Right lobe of liver (tissue), 6 donors: ENCODE measurements around the gene RASSF4. TPM values are rescaled to one million over a fixed set of nuclear protein-coding genes. Genes with fewer than 3 reads are reported as not detected.

Experiments used
- ATAC-seq, 4 donors: fragments of 200-7000 bp; cut with Tn5 transposase; one replicate each; pipeline ENCODE4 v1.9.1; 2020; ENCODE audit warnings: mild to moderate bottlenecking in 4 of 4, moderate library complexity in 4 of 4
- DNase-seq, 3 donors: peaks; one replicate each; pipeline ENCODE4 v3.0.0-alpha.2; 2020
- H3K27ac ChIP-seq, 3 donors: fragments of 200-600 bp; one replicate each; pipeline ENCODE4 v1.8.0; 2022
- H3K27me3 ChIP-seq, 2 donors: fragments of 200-600 bp; one replicate each; pipeline ENCODE4 v1.8.0; 2022
- H3K36me3 ChIP-seq, 4 donors: fragments of 200-600 bp; sonication (generic) in 1 of 4; one replicate each; pipeline versions ENCODE4 v1.5.1 to v1.8.0; 2017 to 2022; ENCODE audit warnings: control low read depth in 1 of 4
- H3K4me1 ChIP-seq, 4 donors: fragments of 200-600 bp; sonication (generic) in 1 of 4; one replicate each; pipeline versions ENCODE4 v1.5.1 to v1.8.0; 2017 to 2022; ENCODE audit warnings: control low read depth in 1 of 4
- H3K4me3 ChIP-seq, 3 donors: fragments of 200-600 bp; one replicate each; pipeline ENCODE4 v1.8.0; 2022
- H3K9me3 ChIP-seq, 4 donors: fragments of 200-600 bp; sonication (generic) in 1 of 4; one replicate each; pipeline versions ENCODE4 v1.5.1 to v1.8.0; 2017 to 2022; ENCODE audit warnings: control low read depth in 1 of 4
- POLR2A ChIP-seq: fragments of 450-650 bp; IDR thresholded peaks from one replicate; pipeline ENCODE4 v1.6.1; 2017; ENCODE audit warnings: antibody characterized with exemption, mild to moderate bottlenecking
- WGBS: methylation state at CpG from one replicate; pipeline ENCODE4 v1.1.6; 2018; ENCODE audit warnings: low coverage, low lambda C conversion rate; ENCODE audit not compliant: insufficient coverage; ENCODE audit errors: missing lambda C conversion rate; 5-methylcytosine and 5-hydroxymethylcytosine counted together
- intact Hi-C, 2 donors: fragments of 100-400 bp; cut with DNase I; formaldehyde crosslinking; loops; one replicate each; pipeline versions ENCODE4 v1.11.2 to v1.14.1; 2022
- total RNA-seq, 6 experiments: library from RNA; depleted of rRNA in 2 of 6; stranded (reverse); fragments of >200 nt in 2 of 6; fragmentation: NEBNext Ultra II Directional in 3 of 6; extraction: Animal tissue kit (Norgen Biotek cat#: 25700) in 3 of 6; gene quantifications; one replicate each; pipeline versions ENCODE4 v1.1.0 to v1.2.4, GENCODE V29; 2016 to 2023
- TF ChIP-seq, protein P1 (sequence below), 4 donors: fragments of 200-600 bp in 3 of 4; fragments of 450-650 bp in 1 of 4; IDR thresholded peaks; one replicate each; pipeline versions ENCODE4 v1.5.1 to v1.8.0; 2016 to 2022; ENCODE audit warnings: antibody characterized with exemption in 4 of 4, mild to moderate bottlenecking in 2 of 4
- donor health status: DM: no; HTN: yes; CAD: no.
- donor health status: DM: no; HTN: no; CAD: no.
- donor health status: DM: no; HTN: no; CAD: no.
- donor health status: DM: no; HTN: yes; CAD: no.
- donor health status: DM: no; HTN: yes; CAD: no.

Gene RASSF4
- total RNA-seq, 6 experiments from 2014 or later = 13.6 to 28.5 (median 19.6) TPM

DNA sequence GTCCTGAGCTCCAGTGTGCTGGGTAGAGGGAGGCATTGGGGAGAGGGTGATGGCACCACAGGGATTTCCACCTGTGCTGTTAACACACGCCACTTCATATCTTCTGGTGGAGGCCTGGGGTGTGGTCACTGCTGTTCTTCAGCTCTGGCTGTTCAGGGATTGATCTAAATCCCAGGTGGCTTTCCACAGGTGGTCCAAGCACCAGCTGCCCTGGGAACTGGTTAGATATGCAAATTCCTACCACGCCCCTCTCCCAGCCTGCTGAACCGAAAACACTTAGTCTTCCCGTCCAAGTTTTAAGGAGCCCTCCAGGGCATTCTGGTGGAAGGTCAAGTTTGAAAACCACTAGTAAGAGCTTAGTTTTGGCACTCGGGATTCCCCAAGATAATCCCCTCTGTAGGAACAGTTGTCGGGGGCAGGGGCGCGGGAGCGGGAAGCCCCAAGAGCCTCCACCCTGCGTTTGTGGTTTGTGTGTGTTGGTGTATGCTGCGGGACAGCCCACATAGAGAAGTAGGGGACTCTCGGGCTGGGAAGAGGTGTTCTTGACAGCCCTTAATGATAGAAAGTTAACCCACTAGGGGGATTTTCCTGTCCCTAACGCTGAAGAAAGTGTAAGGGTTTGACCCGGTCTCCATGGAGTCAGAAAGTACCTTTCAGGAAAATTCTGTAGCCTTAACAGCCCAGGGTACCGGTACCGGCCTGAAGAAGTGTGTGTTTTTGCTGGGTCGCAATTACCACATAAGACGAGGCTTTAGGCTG is 13.9 kb downstream of the RASSF4 start:
- Histone ChIP-seq H3K27ac (peak overlapping the region in 2 of 3 donors; percentile 22 to 59), H3K9me3 (no peaks in the 10 kb centered on the region), H3K36me3 (peaks cover 0 to 18% (median 2%) of the 10 kb centered on the region in 4 donors), H3K4me3 (no peak overlapping the region), H3K4me1 (peaks cover 0 to 41% (median 9%) of the 10 kb centered on the region in 4 donors), H3K27me3 (no peaks in the 10 kb centered on the region)
- TF ChIP-seq, protein P1, sequence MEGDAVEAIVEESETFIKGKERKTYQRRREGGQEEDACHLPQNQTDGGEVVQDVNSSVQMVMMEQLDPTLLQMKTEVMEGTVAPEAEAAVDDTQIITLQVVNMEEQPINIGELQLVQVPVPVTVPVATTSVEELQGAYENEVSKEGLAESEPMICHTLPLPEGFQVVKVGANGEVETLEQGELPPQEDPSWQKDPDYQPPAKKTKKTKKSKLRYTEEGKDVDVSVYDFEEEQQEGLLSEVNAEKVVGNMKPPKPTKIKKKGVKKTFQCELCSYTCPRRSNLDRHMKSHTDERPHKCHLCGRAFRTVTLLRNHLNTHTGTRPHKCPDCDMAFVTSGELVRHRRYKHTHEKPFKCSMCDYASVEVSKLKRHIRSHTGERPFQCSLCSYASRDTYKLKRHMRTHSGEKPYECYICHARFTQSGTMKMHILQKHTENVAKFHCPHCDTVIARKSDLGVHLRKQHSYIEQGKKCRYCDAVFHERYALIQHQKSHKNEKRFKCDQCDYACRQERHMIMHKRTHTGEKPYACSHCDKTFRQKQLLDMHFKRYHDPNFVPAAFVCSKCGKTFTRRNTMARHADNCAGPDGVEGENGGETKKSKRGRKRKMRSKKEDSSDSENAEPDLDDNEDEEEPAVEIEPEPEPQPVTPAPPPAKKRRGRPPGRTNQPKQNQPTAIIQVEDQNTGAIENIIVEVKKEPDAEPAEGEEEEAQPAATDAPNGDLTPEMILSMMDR (IDR thresholded peaks at IDR 0.05) = no peak
- no peak for TF ChIP-seq POLR2A
- ATAC-seq = no peak
- no peak for DNase-seq
- intact Hi-C loops = loop anchor here (5.0 kb wide), 1 partner anchor 41 kb away; no protein-coding TSS in a partner anchor
- WGBS = 46% methylated on average over 7 of the region's 18 CpGs

DNA sequence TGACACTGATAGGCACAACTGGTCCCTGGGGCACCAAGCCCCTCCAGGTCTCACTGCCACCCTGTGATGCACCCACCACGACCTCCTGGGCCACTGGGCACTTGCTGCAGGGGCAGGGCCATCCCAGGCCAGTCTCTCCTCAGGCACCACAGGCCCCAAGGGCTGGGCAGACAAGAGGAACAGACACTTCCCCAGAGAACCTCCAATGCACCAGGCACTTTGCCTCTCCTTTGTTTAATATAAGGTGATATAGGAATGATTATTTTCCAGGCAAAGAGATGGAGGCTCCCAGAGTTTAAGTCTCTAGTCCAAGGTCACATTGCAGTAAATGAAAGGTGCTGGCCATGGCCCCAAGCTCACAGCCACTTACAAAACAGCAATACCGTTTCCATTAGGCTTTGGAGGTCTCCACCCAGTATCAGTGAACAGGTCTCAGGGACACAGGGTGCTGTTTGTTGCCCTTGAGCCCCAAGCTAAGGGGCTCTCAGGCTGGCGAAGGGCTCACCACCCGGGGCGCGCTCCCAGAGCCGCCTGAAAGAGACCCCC is 14.6 kb downstream of the RASSF4 start:
- Histone ChIP-seq H3K9me3 (no peaks in the 10 kb centered on the region), H3K4me3 (peak overlapping the region in 2 of 3 donors; percentile 16 to 35), H3K27me3 (no peaks in the 10 kb centered on the region), H3K27ac (peak overlapping the region; percentile 59 to 93 (median 69)), H3K36me3 (peaks cover 0 to 18% (median 2%) of the 10 kb centered on the region in 4 donors), H3K4me1 (peaks cover 0 to 41% (median 11%) of the 10 kb centered on the region in 4 donors)
- DNase-seq = peak in 1 of 3 donors; percentile 35
- no peak for TF ChIP-seq POLR2A
- TF ChIP-seq, protein P1 (IDR thresholded peaks at IDR 0.05) = no peak
- intact Hi-C loops = loop anchor here (5.0 kb wide), 1 partner anchor 42 kb away; no protein-coding TSS in a partner anchor
- no peak for ATAC-seq
- 0% methylated on average over 1 of the region's 7 CpGs for WGBS

DNA sequence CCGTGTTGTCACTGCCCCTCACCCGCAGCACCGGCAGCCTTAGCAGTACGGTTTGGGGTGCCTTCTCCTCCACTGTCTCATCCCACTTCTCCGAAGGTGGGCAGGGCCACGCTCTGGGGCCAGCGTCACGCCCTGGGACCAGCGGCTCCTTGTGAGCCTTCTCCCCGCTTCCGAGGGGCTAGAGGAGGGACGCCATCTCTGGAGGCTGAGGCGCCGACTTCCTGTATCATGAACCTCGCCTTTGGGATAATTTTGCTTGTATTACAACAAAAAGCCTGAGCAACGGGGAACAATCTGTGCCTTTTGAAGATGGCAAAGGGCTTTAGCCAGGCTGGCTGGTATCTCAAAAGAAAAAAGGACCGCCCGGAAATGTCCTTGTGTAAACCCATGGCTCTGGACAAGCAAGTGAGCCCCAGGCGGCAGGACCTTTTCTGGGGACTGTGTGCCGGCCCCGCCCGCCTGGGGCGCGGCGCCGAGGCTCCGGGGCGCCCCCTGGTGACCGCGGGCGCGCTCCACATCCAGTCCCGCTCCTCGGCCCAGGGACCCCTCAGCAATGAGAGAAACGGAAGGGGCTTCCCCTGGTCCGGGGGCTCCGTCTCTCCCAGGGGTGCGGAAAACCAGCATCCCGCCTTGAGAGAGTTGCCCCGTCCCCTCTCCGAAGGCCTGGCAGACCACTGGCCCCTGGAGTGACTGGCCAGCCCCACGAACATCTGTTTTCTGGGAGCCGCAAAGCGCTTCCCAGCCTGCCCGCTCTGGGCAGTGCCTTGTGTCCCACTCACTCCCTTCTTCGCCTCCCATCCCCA is 15.2 kb downstream of the RASSF4 start:
- no peaks in the 10 kb centered on the region for H3K27me3 ChIP-seq
- H3K4me1 ChIP-seq = peaks cover 0 to 41% (median 18%) of the 10 kb centered on the region in 4 donors
- TF ChIP-seq, protein P1 (IDR thresholded peaks at IDR 0.05) = peak; percentile 95 to 99 (median 98)
- no peak for TF ChIP-seq POLR2A
- H3K36me3 ChIP-seq = peaks cover 0 to 18% (median 2%) of the 10 kb centered on the region in 4 donors
- intact Hi-C loops = loop anchor here (5.0 kb wide), 1 partner anchor 43 kb away; no protein-coding TSS in a partner anchor
- no peaks in the 10 kb centered on the region for H3K9me3 ChIP-seq
- WGBS = 4% methylated on average over 34 of the region's 46 CpGs
- DNase-seq = peak in 2 of 3 donors; percentile 76 to 83
- peak overlapping the region; percentile 9 to 35 (median 16) for H3K4me3 ChIP-seq
- H3K27ac ChIP-seq = peak overlapping the region; percentile 59 to 93 (median 69)
- ATAC-seq = peak; percentile 39 to 67 (median 62)
